Stimulated activated CD4-positive, alpha-beta T cell treated with anti-CD3 and anti-CD28 coated beads, Interleukin-15, amount 100 ng/mL, for 48 hours (primary cell): ENCODE results near the gene BBS9.

Experiments used
- DNase-seq, 2 donors: peaks; one replicate each; pipeline ENCODE4 v3.0.0-alpha.2; 2020; ENCODE audit warnings: low read depth in 2 of 2

The BBS9 gene

DNA sequence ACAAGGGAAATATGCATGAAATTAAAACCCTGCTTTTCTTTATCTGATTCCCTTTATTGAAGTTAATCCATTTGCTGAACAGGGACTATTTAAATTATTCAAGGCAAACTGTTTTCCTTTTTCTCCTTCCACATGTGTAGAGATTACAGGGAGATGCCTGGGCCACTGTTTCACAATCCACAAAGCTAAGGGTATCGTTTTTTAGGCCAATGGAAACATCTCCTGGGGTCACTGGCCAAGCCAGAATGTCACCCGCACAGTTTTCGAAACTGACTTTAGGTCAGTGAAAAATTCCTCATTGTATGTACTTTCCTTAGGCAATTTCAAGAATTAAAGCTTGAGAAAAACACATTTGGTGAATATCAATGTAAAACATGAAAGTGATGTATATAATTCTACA is 516.8 kb downstream of the BBS9 start:
- no peak for DNase-seq

DNA sequence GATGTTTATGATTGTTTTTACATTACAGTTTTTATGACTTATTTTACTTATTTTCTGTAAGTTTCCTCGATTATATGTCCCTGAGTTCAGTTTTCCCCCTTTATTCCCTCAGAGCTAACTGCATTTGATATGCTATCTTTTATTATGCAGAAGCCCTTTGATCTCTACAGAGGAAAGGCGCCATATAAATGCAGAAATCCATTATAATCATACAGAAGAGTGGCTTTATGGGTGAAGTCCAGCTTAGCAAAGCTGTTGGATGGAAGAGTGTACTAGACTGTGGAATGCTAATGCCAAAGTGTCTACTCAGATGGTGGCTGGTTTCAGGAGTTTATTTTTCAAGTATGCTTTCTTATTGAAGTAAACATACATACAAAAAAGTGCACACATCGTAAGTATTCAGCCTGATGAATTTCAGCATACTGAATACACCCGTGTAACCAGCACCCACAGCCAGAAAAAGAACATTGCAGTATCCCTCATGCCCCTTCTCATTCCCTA is 517.6 kb downstream of the BBS9 start:
- no peak for DNase-seq

DNA sequence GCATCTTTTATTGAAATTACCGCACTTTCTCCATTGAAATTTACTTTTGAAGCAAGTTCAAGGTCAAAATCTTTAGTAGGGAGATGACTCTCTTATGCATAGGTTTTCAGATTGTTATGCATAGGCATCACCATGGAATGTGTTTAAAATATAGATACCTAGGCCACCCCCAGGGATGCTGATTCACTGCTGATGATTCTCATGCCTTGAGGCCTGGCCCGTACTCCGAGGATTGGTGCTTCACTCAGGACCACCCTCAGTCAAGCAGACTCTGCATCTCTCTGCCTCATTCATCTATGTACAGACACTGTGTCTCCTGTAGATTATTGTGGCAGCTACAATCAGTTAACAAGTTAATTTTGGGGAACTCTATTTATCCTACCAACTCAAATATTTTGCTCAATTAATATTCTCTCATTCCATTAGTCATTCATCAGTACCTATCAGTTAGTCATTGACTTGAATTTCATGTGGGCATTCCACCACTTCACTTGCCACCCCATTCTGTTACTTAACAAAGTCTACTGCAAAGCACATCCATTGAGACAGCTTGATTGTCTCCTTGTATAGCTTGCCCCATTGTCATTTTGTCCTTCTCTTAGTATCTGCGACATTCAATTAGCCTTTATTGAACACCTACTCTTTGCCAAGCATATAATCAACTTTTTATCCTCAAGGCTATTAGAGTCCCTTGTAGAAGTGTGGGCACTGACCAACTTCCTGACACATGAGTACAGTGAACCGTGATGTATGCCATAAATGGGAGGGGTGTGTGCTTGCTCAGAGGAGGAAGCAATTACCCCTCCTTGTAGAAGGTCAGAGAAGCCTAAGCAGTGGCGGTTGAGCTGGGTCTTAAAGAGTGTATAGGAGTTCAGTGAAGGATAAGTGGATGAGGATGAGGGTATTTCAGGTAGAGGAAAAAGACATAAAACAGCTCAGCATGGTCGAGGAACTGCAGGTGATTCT is 520.4 kb downstream of the BBS9 start:
- DNase-seq, result no peak

DNA sequence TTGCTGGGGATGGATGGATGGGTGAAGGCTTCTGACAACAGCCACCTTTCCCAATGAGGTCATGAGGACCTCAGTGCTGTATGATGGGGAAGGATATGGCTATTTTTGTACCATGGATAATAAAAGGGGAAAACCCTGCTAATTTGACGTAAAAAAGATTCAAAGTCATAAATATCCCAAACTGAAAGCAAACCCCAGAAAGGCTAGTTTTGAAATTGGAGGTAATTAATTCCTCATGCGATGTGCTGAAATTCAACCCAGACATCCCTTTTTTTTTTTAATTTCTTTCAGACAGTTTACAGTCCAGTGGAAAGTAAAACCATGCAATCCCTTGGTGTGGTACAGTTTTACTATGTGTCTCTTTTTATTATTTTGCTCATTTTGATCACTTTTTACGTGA is 521.5 kb downstream of the BBS9 start:
- no peak for DNase-seq

DNA sequence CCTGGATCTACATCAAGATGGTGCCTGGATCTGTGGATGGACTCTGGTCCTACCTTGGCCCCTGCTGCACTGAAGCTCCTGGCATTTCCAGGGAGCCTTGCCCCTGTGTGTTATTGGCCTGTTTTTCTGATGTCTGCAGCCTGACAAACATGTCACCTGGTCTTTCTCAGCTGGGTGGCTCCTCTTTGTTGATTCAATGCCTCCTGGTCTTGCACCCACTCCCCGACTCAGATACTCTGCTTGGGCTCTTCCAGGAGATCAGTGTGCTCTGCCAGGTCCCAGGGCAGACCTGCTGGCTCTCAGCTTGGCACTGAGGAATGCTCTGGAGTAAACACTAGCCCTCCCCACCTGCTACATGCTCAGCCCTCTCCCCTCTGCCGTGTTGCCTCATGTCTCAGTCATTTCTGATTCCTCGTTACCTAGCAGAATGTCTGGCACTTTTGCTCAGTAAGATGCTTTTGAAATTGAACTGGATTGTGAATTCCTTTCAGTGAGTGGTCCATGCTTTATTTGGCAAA is 522.7 kb downstream of the BBS9 start:
- DNase-seq, result no peak

DNA sequence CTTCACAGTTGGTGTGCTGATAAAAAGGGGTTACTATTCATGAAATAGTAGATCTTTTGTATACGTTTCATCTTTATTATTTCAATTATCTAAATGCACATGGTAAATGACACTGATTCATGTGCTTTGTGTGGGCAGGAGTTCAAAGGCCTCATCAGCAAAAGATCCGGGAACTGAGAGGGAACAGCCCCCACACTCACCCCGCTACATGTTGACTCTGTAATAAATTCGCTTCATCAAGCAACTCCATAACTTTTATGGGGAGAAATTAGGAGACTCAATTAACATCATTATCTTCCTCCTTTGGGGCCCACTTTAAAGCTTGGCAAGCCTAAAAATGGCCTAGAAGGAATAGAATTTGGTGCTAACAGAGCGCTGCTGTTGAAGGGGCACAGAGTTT is 525.3 kb downstream of the BBS9 start:
- DNase-seq, result no peak
